Suprapubic skin (tissue), 4 donors: ENCODE results near the gene SLC15A4. TPM values are rescaled to one million over a fixed set of nuclear protein-coding genes. Genes with fewer than 3 reads are reported as not detected.
A peak's percentile ranks its signal among the peaks of the same experiment; 100 is the strongest.
"Not testable (repeated sequence)": the region's sequence is repeated elsewhere in the genome, so short reads cannot be mapped to it uniquely, and the experiment has no call there.

Source experiments
- DNase-seq, 2 donors: peaks; one replicate each; pipeline ENCODE4 v3.0.0-alpha.2; 2019; ENCODE audit warnings: low spot score in 2 of 2
- H3K27ac ChIP-seq: fragments of 200-600 bp; sonication (generic); one replicate; pipeline ENCODE4 v1.5.1; 2019
- H3K27me3 ChIP-seq: fragments of 200-600 bp; sonication (generic); one replicate; pipeline ENCODE4 v1.5.1; 2019
- H3K36me3 ChIP-seq: fragments of 200-600 bp; sonication (generic); one replicate; pipeline ENCODE4 v1.5.1; 2019
- H3K4me1 ChIP-seq: fragments of 200-600 bp; sonication (generic); one replicate; pipeline ENCODE4 v1.5.1; 2019
- H3K4me3 ChIP-seq: fragments of 200-600 bp; sonication (generic); one replicate; pipeline ENCODE4 v1.5.1; 2019; ENCODE audit warnings: mild to moderate bottlenecking
- H3K9me3 ChIP-seq: fragments of 200-600 bp; sonication (generic); one replicate; pipeline ENCODE4 v1.5.1; 2019
- CTCF ChIP-seq, 2 donors: fragments of 200-600 bp in 1 of 2; fragments of 450-650 bp in 1 of 2; sonication (generic) in 1 of 2; IDR thresholded peaks; one replicate each; pipeline ENCODE4 v1.5.1; 2016 to 2019; ENCODE audit warnings: antibody characterized with exemption in 2 of 2, mild to moderate bottlenecking in 1 of 2, moderate library complexity in 1 of 2
- EP300 ChIP-seq: sonication (generic); formaldehyde crosslinking; IDR thresholded peaks from one replicate; pipeline ENCODE4 v1.6.1; 2017; ENCODE audit warnings: antibody characterized with exemption
- POLR2A ChIP-seq, 2 donors: fragments of 450-650 bp; IDR thresholded peaks; one replicate each; pipeline ENCODE4 v1.6.1; 2017; ENCODE audit warnings: antibody characterized with exemption in 2 of 2, mild to moderate bottlenecking in 2 of 2, moderate library complexity in 2 of 2
- POLR2AphosphoS5 ChIP-seq, 3 donors: sonication (generic); formaldehyde crosslinking; IDR thresholded peaks; one replicate each; pipeline ENCODE4 v1.6.1; 2017; ENCODE audit warnings: antibody characterized with exemption in 3 of 3
- WGBS: methylation state at CpG from one replicate; pipeline ENCODE4 v1.1.5; 2018; 5-methylcytosine and 5-hydroxymethylcytosine counted together
- total RNA-seq, 4 donors: library from RNA; depleted of rRNA; stranded (reverse); fragments of >200 nt; gene quantifications; one replicate each; pipeline ENCODE4 v1.1.0, GENCODE V29; 2016

The SLC15A4 gene
- total RNA-seq, 4 donors from 2014 or later: 35.2 to 51.7 (median 45.6) TPM

- Histone ChIP-seq H3K27me3 (no peaks in the 10 kb centered on the region), H3K36me3 (peaks cover 33% of the 10 kb centered on the region), H3K4me3 (peak overlapping the region; percentile 8), H3K27ac (peak overlapping the region; percentile 44), H3K9me3 (no peaks in the 10 kb centered on the region), H3K4me1 (peaks cover 20% of the 10 kb centered on the region)
- WGBS: 38% methylated on average over 13 of the region's 14 CpGs
- TF ChIP-seq POLR2AphosphoS5 (IDR thresholded peaks at IDR 0.05) (no peak), POLR2A (IDR thresholded peaks at IDR 0.05) (no peak), EP300 (no peak), CTCF (IDR thresholded peaks at IDR 0.05) (no peak)
- peak in 1 of 2 donors; percentile 82 for DNase-seq
Observed at GRCh38 chr12:128810182-128811127, 13.3 kb downstream of the SLC15A4 start.

- H3K36me3 ChIP-seq: peaks cover 38% of the 10 kb centered on the region
- WGBS: 84% methylated on average over 12 of the region's 12 CpGs
- peak; percentile 22 to 54 for DNase-seq
- no peak overlapping the region for H3K4me3 ChIP-seq
- H3K9me3 ChIP-seq: no peaks in the 10 kb centered on the region
- peaks cover 20% of the 10 kb centered on the region for H3K4me1 ChIP-seq
- no peaks in the 10 kb centered on the region for H3K27me3 ChIP-seq
- no peak for TF ChIP-seq POLR2AphosphoS5 (IDR thresholded peaks at IDR 0.05)
- TF ChIP-seq POLR2A (IDR thresholded peaks at IDR 0.05): no peak
- TF ChIP-seq CTCF (IDR thresholded peaks at IDR 0.05): no peak
- no peak for TF ChIP-seq EP300
- H3K27ac ChIP-seq: no peak overlapping the region
Observed at GRCh38 chr12:128808651-128809050, 15.1 kb downstream of the SLC15A4 start.

GRCh38 chr12:128807161-128807724 is 16.5 kb downstream of the SLC15A4 start:
- WGBS: 98% methylated on average over 6 of the region's 14 CpGs
- DNase-seq: peak; percentile 48 to 51
- Histone ChIP-seq H3K4me3 (no peak overlapping the region), H3K9me3 (no peaks in the 10 kb centered on the region), H3K27me3 (no peaks in the 10 kb centered on the region), H3K36me3 (peaks cover 35% of the 10 kb centered on the region), H3K27ac (no peak overlapping the region), H3K4me1 (peaks cover 20% of the 10 kb centered on the region)
- no peak for TF ChIP-seq POLR2AphosphoS5 (IDR thresholded peaks at IDR 0.05)
- no peak for TF ChIP-seq POLR2A (IDR thresholded peaks at IDR 0.05)
- TF ChIP-seq EP300: no peak
- no peak for TF ChIP-seq CTCF (IDR thresholded peaks at IDR 0.05)

GRCh38 chr12:128806573-128806972 is 17.2 kb downstream of the SLC15A4 start:
- no peaks in the 10 kb centered on the region for H3K9me3 ChIP-seq
- DNase-seq: peak in 1 of 2 donors; percentile 7
- peaks cover 35% of the 10 kb centered on the region for H3K36me3 ChIP-seq
- WGBS: 97% methylated on average over 9 of the region's 9 CpGs
- H3K4me3 ChIP-seq: no peak overlapping the region
- H3K4me1 ChIP-seq: peaks cover 20% of the 10 kb centered on the region
- H3K27ac ChIP-seq: no peak overlapping the region
- H3K27me3 ChIP-seq: no peaks in the 10 kb centered on the region
- TF ChIP-seq POLR2A (IDR thresholded peaks at IDR 0.05) (no peak), POLR2AphosphoS5 (IDR thresholded peaks at IDR 0.05) (no peak), CTCF (IDR thresholded peaks at IDR 0.05) (no peak), EP300 (no peak)

- peaks cover 12% of the 10 kb centered on the region for H3K4me1 ChIP-seq
- H3K27me3 ChIP-seq, H3K27ac ChIP-seq, H3K9me3 ChIP-seq, H3K4me3 ChIP-seq, DNase-seq: not testable (repeated sequence)
- H3K36me3 ChIP-seq: peaks cover 46% of the 10 kb centered on the region
- WGBS: 96% methylated on average over 5 of the region's 5 CpGs
Observed at GRCh38 chr12:128805406-128805805, 18.4 kb downstream of the SLC15A4 start.
